Activated T-cell treated with anti-CD3 and anti-CD28 coated beads for 48 hours (primary cell): Measurements from ENCODE around the gene ELL3.
"Not testable (repeated sequence)": the region's sequence is repeated elsewhere in the genome, so short reads cannot be mapped to it uniquely, and the experiment has no call there.

Source experiments
- DNase-seq: peaks from one replicate; pipeline ENCODE4 v3.0.0-alpha.2; 2020; ENCODE audit warnings: low read depth

The ELL3 gene

DNA sequence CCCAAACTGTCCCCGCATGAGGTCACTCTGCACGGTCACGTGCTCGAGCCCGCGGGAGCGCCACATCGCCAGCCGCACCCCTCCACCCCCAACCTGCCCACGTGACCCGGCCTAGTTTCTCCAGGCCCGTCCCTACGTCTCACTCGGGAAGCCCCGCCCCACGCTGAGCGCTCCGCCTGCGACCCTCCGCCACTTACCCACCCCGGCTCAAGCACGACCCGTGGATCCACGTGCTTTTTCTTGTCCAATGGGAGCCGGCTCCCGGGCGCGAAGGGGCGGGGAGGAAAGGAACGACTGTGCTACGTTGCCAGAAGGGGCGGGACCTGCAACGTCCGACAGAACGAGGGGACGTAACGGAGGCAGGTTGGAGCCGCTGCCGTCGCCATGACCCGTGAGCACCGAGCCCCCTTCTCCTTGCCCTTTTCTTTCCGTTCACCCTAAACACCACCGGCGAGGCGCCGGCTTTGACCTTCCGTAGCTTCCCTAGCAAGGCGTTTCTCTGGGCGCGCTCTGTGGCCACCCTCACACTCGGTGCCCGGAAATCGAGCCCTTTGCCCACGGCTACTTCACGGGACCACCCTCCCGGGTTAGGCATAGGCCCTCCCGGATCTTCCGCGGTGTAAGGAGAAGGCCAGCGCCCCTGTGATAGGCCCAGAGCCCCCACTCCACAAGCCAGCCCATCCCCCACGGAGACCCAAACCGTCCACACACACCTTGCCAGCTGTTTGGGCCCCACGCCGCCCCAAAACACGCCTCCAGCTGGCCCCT, 15.4 kb upstream of the ELL3 start, which contains the start of gene SERF2:
SERF2 (plus strand) TSS at position 328 of the 768 bp plus-strand sequence; CDS start at position 385, 57 bp downstream.
- peak; percentile 100 for DNase-seq

DNA sequence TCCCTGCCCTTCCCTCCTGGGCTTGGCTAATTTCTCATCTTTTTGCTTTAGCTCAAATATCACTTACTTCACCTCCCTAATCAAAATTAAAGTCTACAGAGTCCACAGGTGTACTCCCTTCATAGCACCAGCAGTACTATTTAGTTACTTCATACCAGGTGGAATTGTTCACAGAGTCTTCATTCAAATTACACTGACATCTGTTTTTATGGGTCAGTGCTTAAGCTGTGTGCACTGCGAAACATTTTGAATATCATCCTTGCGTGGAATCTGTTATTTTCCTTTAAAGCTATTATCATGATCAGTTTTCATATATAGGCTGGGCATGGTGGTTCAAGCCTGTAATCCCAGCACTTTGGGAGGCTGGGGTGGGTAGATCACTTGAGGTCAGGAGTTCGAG, 12.6 kb upstream of the ELL3 start:
- no peak for DNase-seq

DNA sequence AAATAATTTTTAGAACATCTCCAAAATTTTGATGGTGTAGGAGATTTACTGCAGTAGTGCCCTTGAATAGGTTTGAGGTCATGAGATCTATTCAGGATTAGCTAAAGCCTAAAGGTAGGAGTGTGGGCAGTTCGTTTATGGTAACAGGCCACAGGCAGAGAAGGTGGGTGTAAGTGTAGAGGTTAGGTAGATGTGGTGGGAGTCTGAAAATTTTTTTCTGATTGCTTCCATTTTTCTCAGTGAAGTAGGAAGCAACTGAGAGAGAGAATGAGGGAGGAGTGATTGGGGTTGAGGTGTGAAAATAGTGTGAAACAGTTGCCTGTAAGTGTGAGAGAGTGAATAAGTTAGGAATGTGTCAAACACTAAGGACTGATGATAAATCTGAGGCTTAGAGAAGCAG, 2.2 kb upstream of the ELL3 start:
- DNase-seq: no peak

DNA sequence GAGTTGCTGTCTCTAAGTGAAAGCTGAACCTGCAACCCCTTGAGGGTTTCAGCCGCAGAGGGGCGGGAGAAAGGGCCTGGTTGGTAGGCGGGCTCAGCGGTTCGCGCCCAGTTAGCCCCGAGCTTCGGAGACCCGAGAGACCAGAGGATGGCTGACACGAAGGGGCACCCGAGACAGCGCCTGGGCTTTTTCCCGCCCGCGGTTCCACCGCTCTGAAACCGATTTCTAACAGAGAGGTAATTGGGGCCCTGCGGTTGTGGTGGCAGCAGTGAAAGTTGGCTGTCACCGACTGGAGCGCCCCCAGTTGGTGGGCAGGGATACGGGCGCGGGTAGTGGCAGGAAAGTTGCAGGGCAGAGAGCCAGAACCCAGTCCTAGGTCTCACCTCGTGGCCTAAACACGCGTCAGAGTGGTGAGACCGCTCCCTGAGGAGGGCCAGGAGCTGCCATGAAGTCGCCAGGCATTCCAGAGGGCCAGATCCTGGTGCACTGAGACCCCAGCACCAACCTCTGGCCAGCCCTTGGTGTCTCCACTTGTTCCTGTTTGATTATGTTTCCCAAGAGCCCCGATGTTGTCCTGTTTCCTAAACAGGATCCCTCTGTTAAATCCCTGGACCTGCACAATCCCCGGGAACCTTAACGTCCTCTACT, 625 bp upstream of the ELL3 start:
- DNase-seq: peak; percentile 88

DNA sequence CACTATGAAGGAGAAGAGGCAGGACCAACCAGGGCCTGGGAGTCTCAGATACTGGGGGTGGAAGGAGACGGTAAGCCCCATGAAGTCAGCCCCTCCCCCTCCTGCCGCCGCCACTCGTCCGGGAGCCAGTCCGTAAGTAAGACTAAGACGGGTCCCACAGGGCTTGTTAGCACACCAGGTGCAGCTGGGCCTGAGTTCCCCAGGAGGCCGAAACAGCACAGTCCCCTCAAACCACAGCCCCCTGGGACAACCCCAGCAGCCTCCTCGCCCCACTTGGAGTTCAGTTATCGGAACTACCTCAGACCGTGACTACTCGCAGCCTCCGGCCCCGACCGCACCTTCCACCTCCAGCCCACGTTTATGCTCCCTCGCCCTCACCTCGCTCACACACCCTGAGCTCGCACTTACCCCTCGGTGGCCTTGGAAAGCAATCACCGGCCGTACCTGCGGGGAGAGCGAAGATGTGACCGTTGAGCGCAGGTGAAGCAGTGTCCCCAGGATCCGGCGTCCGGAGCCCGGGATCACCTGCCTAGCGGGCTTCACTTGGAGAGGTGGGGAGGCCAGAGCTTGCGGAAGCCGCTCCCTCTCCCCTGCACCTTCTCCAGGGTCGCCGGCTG, 557 bp downstream of the ELL3 start:
- no peak for DNase-seq

DNA sequence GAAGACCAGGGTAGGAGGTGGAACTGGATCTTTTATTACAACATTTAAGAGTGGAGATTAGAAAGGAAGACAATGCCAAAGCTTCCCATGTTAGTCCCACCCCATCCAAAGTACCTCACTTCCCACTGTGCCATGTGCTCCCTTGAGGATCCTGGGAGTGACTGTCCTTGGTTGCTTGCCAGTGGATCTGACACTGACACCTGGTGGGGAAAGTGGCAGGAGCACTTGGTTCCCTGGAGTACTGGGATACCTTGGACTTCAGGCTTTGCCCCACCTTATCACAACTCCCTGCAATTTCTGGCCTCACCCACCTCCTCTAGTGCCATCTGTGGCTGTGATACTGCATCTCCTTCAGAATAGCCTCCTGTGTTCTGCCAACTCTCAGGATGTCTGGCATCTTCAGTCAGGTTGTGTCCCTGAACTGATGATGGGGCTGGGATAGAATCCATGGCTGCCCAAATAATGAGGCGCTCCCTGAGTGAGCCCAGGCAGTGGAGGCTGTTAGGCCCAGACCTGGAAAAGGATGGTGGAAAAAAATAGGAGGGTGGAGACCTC, 1.3 kb downstream of the ELL3 start:
- no peak for DNase-seq

DNA sequence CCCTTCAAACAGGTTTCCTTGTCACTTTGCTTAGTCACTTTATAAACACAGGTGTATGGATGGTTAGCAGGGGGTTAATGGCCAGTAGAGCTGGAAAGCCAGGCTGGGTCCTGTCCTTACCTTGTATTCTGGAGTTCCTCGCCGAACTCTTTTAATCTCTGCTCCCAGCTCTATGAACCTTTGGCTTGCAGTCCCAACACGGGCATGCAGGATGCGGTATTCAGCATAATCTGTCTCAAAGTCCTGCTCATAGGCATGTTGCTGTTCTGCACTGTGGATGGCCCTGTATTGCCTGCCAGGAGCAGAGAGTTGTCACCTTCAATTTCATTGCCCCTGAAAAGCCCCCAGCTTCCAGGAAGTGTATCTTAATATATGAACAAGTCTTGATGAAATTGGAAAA, 2.7 kb downstream of the ELL3 start:
- no peak for DNase-seq

DNA sequence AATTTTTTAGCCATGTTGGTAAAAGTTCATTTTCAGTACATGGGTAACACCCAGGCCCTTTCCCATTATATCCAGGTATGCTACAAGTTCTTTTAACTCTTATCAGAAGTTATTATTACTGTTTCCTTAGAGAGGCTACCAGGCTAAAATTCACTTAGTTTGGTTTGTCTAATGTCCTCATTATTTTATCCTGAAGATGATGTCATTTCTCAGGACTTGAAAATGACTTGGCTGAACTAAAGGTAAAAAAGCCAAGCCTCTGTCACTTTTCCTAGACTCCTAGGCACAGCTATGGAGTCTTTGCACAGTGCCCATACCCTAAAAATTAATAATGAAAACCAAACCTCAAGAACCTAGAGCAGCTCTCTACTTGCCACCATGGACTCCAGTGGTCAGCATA, 4.1 kb downstream of the ELL3 start:
- DNase-seq: no peak

DNA sequence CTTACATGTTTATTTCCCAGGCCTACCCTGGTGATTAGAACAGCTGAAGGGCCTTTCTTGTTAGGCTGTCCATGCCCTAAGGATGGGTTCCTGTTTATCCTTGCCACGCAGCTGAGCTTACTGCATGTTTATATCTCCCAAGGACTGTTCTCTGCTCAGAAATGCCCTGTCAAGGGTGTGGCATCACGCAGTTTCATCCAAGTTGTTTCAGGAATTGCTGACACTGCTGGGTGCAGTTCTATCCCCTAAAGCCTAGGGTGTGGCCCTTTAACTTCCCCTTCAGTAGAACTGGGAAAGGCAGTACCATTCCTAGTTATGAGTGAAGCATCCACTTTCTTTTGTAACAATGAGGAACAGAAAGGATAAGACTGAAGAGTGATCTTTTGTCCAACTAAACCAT, 5.0 kb downstream of the ELL3 start:
- DNase-seq: no peak

DNA sequence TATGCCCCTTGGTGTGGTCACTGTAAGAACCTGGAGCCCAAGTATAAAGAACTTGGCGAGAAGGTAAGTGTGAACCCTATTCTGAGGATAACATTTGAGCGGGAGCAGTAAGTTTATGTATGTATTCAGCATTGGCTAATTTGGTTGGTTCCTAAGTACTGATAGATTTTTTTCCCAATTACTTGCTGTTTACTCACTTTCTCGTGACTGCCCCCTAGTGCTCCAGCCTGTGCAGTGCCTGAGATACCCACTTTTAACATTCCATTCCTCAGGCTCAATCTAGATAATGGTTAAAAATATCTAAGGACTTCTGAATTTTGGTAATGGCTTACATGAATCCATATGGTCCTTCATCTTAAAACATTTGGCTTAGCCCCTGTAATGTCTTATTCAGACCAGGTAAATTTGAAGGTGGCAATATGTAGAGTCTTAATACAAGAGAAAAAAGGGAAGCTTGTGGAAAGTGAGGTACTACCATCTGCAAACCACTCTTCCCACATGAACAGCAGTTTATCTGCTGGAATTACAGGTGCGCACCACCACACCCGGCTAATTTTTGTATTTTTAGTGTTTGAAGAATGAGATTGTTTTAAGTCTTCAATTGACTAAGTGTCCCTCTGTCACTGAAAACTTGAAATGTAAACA, 7.1 kb downstream of the ELL3 start:
- DNase-seq: peak; percentile 45

DNA sequence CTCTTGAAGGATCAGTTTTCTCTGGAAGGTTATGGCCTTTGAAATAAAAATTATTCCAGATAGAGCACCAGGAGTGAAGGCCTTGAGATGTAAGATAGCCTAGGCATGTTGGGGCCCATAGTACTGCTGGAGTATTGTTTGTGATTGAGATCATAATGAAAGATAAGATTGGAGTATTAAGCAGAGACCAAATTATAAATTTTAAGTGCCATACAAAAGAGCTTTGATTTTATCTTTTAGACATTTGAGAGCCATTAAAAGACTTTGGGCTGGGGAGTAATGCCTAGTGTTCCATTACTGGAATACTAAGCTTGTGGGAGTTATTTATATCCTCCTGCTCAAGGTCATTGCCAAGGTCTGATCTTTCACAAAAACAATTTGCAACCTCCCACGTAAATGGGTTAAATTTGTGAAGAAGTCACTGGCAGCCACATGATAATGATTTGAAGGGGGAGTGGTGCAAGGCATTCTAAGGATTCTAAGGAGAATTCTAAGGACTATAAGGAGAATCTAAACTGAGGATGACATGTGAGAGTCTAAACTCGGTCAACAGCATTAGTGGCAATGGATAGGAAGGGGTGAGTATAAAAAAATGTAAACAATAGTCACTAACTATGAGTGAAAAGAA, 12.8 kb downstream of the ELL3 start:
- DNase-seq: no peak

DNA sequence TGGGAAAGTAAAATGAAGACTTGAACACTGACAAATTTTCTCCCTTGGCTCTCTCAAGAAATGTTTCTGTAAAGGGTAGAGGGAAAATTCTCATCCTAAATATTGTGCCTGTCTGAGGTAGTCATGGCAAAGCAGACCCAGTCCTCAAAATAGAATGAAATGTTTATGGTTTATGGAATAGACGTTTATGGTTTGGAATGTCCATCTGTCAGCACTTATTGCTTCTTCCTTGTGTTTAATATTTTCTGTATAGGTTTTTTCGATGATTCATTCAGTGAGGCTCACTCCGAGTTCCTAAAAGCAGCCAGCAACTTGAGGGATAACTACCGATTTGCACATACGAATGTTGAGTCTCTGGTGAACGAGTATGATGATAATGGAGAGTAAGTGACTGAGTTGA, 13.9 kb downstream of the ELL3 start:
- DNase-seq: no peak

DNA sequence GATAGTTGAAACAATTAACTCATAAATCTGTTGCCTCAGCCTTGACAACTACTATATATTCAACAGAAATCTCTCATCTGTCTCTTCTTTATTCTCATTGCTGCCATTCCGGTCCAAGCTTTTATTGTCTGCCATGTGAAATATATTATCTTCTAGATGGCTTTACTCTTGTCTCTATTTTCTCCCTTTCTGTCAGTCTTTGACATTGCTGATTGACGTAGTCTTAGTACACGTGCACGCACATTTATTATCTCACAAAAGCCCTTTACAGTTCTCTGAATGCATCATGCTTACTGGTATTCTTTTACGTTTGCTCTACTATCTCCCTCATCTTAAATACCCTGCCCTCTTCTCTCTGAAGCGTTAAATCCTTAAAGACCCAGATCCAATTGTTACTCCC, 24.9 kb downstream of the ELL3 start:
- no peak for DNase-seq

DNA sequence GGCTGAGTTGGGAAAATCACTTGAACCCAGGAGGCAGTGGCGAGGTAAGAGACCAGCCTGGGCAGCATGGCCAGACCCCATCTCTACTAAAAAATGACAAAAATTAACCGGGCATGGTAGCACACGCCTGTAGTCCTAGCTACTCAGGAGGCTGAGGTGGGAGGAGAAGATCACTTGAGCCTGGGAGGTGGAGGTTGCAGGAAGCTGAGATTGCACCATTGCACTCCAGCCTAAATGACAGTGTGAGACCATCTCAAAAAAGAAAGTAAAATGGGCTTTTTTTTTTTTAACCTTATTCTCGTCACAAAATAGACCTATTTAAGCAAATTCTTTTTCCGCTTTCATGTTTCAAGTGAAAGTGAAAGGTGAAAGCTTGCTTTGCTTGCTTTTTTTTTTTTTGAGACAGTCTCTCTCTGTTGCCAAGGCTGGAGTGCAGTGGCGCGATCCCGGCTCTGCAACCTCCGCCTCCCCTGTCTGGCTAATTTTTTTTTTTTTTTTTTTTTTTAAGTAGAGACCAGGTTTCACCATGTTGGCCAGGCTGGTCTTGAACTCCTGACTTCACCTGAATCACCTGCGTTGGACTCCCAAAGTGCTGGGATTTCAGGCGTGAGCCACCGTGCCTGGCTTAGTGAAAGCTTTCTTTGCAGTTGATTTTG, 26.9 kb downstream of the ELL3 start:
- DNase-seq: peak; percentile 17

DNA sequence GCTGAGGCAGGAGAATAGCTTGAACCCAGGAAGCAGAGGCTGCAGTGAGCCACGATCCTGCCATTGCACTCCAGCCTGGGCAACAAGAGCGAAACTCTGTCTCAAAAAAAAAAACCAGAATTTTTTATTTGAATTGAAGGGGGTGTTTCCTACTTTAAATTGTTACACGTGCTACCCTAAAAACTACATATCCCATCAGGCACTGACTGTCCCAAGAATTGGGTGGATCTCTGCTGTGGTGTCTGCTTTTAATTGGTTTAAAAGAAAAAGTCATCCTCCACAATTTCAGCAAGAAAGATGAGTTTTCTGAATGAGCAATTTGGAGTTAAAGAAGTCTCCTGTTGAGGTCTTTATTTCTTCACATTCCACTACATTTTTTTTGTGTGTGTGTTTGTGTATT, 28.4 kb downstream of the ELL3 start:
- DNase-seq: no peak

DNA sequence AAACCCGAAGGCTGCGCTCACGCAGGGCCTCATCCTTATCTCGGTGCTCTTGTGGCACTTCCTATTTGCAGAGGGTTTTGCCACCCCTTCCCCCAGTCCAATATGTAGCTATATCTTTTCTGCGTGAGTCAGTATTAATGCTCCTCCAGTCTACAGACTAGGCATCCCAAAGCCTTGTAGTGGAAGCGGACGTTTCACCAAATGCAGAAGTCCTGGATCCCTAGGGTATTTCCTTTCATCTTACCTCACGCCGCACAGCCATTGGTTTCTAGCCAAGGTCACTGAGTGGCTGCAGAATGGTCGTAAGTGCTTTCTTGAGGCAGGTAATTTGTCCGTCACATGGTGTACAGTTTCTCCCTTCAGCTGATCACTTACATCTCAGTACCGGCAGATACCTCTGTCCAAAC, 29.9 kb downstream of the ELL3 start:
- DNase-seq: not testable (repeated sequence)

DNA sequence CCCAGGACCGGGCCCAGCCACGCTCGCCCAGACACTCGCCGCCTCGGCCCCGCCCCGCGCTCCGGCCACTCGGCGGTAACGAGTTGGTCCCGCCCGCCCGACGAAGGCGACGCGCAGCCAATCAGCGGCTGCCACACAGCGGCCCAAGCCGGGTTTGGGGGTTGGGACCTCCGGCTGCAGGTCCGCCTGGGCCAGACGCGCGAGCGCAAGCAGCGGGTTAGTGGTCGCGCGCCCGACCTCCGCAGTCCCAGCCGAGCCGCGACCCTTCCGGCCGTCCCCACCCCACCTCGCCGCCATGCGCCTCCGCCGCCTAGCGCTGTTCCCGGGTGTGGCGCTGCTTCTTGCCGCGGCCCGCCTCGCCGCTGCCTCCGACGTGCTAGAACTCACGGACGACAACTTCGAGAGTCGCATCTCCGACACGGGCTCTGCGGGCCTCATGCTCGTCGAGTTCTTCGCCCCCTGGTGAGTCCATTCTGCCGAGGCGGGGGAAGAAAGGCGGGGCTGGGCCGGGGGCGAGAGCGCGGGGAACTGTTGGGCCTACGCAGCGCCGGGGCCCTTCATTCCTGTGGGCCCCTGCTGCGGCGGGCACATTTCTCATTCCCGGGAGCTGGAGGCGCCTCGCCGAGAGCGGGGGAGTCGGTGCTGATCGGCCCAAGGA, 30.4 kb downstream of the ELL3 start, which contains the start of gene PDIA3:
PDIA3 (plus strand) TSS at position 194 of the 658 bp plus-strand sequence; CDS start at position 296, 102 bp downstream.
- DNase-seq: peak; percentile 89

DNA sequence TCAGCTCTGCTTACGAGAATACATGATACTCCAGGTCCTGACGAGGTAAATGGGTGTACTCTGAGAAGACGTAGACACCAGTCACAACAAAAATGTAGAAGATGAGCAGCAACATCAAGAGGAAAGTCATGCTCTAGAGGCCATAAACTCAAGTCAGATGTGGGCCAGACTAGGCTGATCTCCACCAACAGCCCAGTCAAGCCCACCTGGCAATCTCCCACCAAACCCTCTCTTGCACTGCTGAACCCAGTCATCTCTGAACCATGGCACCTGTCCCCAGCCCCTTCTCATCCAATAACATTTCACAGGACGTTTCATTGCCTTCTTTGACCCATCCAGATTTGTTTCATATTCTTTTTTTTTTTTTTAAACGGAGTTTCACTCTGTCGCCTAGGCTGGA, 41.4 kb downstream of the ELL3 start:
- DNase-seq: no peak

DNA sequence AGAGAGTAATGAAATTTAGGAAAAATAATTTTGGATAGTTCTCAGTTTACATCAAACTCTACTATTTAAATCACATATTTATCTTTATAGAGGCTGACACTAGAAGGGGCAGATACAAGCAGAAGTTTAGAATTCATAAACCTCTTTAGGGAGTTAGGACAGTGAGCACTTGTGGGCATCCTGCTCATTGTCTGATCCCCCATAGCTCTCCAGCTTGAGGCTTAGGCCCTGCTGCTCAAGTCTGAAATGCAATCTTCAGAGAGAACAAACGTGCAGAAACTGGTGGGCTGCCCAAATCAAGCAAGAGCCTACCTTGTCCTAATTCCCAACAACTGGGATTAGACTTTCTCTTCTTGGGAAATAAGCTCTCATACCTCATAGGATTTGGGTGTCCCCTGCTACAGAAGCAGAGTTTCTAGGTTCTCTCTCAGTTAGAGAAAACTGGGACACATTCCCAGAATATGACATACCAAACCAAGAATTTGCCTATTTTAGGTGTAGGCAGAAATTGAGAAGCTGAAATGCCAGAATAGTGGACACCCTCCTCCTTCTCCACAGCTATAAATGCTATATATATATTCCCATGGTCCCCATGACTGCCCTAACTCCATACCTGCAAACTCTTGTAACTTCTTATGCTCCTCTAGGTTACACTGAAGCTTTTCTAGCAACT, 48.6 kb downstream of the ELL3 start:
- DNase-seq: not testable (repeated sequence)

DNA sequence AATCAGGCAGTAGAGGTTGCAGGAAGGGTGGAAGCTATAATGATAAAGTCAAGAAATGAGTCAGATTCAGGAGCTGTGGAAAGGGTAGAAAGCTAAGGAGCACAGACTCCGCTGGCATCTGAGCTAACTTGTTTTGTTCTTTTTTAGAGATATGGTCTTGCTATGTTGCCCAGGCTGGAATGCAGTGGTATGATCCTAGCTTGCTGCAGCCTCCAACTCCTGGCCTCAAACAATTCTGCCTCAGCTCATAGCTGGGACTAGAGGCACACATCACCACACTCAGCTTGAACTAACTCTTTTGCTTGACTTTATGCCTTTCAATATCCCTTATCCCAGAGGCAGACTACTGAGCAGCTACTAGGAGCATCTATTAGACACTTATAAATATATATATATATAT, 50.5 kb downstream of the ELL3 start:
- DNase-seq: not testable (repeated sequence)
